Gastrocnemius medialis (tissue), 4 donors: ENCODE measurements around the gene RBM46. TPM values are rescaled to one million over a fixed set of nuclear protein-coding genes. Genes with fewer than 3 reads are reported as not detected.

Source experiments
- ATAC-seq, 2 donors: fragments of 150-250 bp; one replicate each; pipeline ENCODE4 v1.9.1; 2016
- DNase-seq, 2 donors: peaks; one replicate each; pipeline ENCODE4 v3.0.0-alpha.2; 2019
- H3K27ac ChIP-seq, 4 donors: fragments of 200-600 bp; sonication (generic); 1 replicate in 1 of 4; 2 replicates in 3 of 4; pipeline ENCODE4 v1.5.1; 2016 to 2018; ENCODE audit warnings: mild to moderate bottlenecking in 2 of 4, moderate library complexity in 1 of 4
- H3K27me3 ChIP-seq, 3 donors: fragments of 200-600 bp; sonication (generic) in 2 of 3; 1 replicate in 1 of 3; 2 replicates in 2 of 3; pipeline versions ENCODE4 v1.5.1 to v1.6.0; 2016 to 2019; ENCODE audit warnings: mild to moderate bottlenecking in 1 of 3, moderate library complexity in 1 of 3
- H3K36me3 ChIP-seq, 2 donors: fragments of 200-600 bp; sonication (generic) in 1 of 2; one replicate each; pipeline ENCODE4 v1.5.1; 2017 to 2018
- H3K4me1 ChIP-seq, 2 donors: fragments of 200-600 bp; sonication (generic) in 1 of 2; one replicate each; pipeline ENCODE4 v1.5.1; 2016 to 2017; ENCODE audit warnings: mild to moderate bottlenecking in 2 of 2
- H3K4me3 ChIP-seq, 4 donors: fragments of 200-600 bp; sonication (generic) in 3 of 4; 1 replicate in 1 of 4; 2 replicates in 3 of 4; pipeline ENCODE4 v1.5.1; 2016 to 2019; ENCODE audit warnings: mild to moderate bottlenecking in 2 of 4
- H3K9me3 ChIP-seq, 3 donors: fragments of 200-600 bp; sonication (generic) in 2 of 3; 1 replicate in 1 of 3; 2 replicates in 2 of 3; pipeline ENCODE4 v1.5.1; 2016 to 2019
- POLR2A ChIP-seq, 2 donors: fragments of 450-650 bp; IDR thresholded peaks; one replicate each; pipeline ENCODE4 v1.6.1; 2017; ENCODE audit warnings: antibody characterized with exemption in 2 of 2, mild to moderate bottlenecking in 2 of 2, moderate library complexity in 2 of 2
- in situ Hi-C, 4 donors: fragments of 200-750 bp; cut with MboI; loops; one replicate each; pipeline versions ENCODE4 v1.15.0 to v1.8.0; 2017; ENCODE audit warnings: low sequenced_read_pairs in 4 of 4
- intact Hi-C: fragments of 100-400 bp; cut with DNase I; formaldehyde crosslinking; loops from one replicate; pipeline ENCODE4 v1.15.1; 2023; ENCODE audit warnings: low total_unique reads
- total RNA-seq, 4 donors: library from RNA; depleted of rRNA; stranded (reverse); fragments of >200 nt; gene quantifications; one replicate each; pipeline versions ENCODE4 v1.1.0 to v1.2.3, GENCODE V29; 2016
- TF ChIP-seq, protein P1 (sequence below), 5 experiments: fragments of 450-650 bp in 3 of 5; fragments of 200-600 bp in 2 of 5; sonication (generic) in 2 of 5; IDR thresholded peaks in 4 of 5; conservative IDR thresholded peaks in 1 of 5; 1 replicate in 4 of 5; 2 replicates in 1 of 5; pipeline ENCODE4 v1.5.1; 2016 to 2019; ENCODE audit warnings: antibody characterized with exemption in 5 of 5, mild to moderate bottlenecking in 3 of 5, moderate library complexity in 3 of 5

The RBM46 gene, protein sequence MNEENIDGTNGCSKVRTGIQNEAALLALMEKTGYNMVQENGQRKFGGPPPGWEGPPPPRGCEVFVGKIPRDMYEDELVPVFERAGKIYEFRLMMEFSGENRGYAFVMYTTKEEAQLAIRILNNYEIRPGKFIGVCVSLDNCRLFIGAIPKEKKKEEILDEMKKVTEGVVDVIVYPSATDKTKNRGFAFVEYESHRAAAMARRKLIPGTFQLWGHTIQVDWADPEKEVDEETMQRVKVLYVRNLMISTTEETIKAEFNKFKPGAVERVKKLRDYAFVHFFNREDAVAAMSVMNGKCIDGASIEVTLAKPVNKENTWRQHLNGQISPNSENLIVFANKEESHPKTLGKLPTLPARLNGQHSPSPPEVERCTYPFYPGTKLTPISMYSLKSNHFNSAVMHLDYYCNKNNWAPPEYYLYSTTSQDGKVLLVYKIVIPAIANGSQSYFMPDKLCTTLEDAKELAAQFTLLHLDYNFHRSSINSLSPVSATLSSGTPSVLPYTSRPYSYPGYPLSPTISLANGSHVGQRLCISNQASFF
- not detected for total RNA-seq

DNA sequence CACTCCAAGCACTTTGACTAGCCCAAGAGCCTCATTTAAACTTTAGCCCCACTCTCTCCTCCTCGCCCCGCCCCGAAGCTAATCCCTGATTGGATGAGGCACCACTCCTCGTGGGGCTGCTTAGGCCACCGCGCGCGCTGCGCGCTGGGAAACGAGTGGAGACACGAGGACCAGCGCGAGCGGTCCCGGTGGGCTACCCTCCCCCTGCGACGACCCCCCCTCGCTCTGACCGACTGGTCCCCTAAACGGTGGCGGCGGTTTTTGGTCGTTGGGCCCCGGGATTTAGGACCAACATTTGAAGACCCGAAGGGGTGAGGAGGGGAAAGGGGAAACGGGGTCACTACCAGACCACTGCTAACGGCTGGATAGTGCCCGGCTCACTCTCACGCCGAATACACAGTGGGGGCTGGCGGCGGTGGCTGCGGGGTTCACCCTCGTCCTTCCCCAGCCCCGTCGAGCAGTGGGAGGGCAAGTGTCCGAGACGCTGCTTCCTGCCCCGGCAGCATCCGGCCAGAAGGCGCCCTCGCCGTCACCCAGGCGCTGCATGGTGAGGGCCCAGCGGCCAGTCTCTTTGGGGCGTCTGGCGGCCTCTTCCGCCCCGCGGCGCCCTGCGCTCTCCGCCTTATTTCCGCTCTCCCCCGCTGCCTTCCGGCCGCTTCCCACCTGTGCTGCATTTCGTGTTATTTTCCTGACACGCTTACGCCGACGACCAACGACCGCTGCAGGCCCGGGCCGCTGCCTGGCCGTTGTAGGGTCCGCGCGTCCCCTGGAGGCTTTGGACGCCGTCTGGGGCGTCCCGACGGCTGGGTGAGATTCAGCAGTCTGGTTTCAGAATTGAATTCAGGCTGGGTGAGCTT, at the start of gene RBM46:
RBM46 (plus strand) TSS at position 147 of the 857 bp plus-strand sequence. CDS start 15,481 bp downstream, outside the sequence.
- Histone ChIP-seq H3K36me3 (no peaks in the 10 kb centered on the region), H3K4me1 (no peaks in the 10 kb centered on the region), H3K9me3 (no peaks in the 10 kb centered on the region), H3K27me3 (no peaks in the 10 kb centered on the region), H3K4me3 (no peak within 1 kb of the TSS), H3K27ac (no peak within 1 kb of the TSS)
- TF ChIP-seq, protein P1, sequence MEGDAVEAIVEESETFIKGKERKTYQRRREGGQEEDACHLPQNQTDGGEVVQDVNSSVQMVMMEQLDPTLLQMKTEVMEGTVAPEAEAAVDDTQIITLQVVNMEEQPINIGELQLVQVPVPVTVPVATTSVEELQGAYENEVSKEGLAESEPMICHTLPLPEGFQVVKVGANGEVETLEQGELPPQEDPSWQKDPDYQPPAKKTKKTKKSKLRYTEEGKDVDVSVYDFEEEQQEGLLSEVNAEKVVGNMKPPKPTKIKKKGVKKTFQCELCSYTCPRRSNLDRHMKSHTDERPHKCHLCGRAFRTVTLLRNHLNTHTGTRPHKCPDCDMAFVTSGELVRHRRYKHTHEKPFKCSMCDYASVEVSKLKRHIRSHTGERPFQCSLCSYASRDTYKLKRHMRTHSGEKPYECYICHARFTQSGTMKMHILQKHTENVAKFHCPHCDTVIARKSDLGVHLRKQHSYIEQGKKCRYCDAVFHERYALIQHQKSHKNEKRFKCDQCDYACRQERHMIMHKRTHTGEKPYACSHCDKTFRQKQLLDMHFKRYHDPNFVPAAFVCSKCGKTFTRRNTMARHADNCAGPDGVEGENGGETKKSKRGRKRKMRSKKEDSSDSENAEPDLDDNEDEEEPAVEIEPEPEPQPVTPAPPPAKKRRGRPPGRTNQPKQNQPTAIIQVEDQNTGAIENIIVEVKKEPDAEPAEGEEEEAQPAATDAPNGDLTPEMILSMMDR (IDR thresholded peaks at IDR 0.05 in 4 of 5, conservative IDR thresholded peaks at IDR 0.05 in 1 of 5) = no peak
- TF ChIP-seq POLR2A (IDR thresholded peaks at IDR 0.05) = no peak
- no peak for ATAC-seq
- in situ Hi-C loops = no loop called here
- DNase-seq = no peak
- intact Hi-C loops = no loop called here

DNA sequence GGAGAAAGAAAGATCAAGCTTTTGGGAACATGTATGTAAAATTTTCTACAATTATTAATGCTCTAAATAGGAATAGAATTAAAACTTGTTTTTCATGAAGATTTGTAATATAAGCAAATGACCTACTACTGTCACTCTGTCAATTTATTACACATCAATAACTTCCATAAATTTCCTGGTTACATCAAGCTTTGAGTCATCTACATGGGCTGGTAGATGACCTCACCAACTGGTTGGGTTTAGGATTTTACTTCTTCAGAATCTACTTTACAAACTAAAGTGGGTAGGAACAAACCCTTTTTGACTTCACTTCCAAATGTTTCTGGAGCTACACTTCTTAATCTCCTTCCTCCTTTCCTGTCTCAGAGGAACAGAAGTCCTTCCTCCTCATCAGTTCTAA, 49.3 kb upstream of the RBM46 start:
- H3K27me3 ChIP-seq = no peaks in the 10 kb centered on the region
- no peaks in the 10 kb centered on the region for H3K36me3 ChIP-seq
- H3K27ac ChIP-seq = no peak overlapping the region
- ATAC-seq = no peak
- intact Hi-C loops (no loop called here), in situ Hi-C loops (no loop called here)
- H3K4me3 ChIP-seq = no peak overlapping the region
- H3K9me3 ChIP-seq = no peaks in the 10 kb centered on the region
- DNase-seq = no peak
- no peak for TF ChIP-seq POLR2A (IDR thresholded peaks at IDR 0.05)
- TF ChIP-seq, protein P1 (IDR thresholded peaks at IDR 0.05 in 4 of 5, conservative IDR thresholded peaks at IDR 0.05 in 1 of 5) = no peak
- no peaks in the 10 kb centered on the region for H3K4me1 ChIP-seq

DNA sequence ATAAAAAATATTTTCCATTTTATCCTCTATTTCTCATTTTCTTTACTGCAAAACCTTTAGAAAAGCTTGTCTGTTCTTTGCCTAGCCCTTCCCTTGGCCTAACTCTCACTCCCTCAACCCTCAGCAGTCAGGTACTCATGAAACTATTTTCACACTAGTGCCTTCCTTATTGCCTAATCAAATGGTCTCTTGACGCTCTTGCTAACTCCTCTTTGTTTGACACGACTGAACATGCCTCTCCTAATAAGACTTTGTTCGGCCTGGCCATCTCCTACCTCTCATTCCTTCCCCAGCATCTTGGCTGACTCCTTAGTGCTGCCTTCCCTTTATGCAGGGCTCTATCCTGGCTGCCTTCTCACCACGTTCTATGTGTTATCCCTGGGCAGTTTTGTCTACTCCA, 48.4 kb upstream of the RBM46 start:
- TF ChIP-seq POLR2A (IDR thresholded peaks at IDR 0.05) = no peak
- TF ChIP-seq, protein P1 (IDR thresholded peaks at IDR 0.05 in 4 of 5, conservative IDR thresholded peaks at IDR 0.05 in 1 of 5) = no peak

DNA sequence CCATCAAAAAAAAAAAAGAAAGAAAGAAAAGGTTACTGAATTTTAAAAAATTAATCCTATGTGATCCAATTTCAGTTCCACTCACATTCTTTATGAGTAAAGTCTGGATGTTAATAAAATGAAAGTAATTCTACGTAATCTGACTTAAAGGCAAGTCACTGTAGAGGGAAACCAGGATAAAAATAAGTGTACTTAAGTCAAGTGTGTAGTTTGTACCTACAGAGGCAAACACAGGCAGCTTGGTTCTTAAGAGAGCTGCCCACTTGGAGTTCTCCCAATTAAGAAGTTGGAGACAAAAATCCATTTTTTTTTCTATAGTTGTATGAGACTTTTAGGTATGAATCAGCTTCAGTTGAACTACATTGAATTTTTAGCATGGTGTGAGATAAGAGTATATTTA, 44.3 kb upstream of the RBM46 start:
- H3K36me3 ChIP-seq = no peaks in the 10 kb centered on the region
- in situ Hi-C loops = no loop called here
- no peak overlapping the region for H3K27ac ChIP-seq
- ATAC-seq = no peak
- H3K4me3 ChIP-seq = no peak overlapping the region
- no peaks in the 10 kb centered on the region for H3K4me1 ChIP-seq
- TF ChIP-seq, protein P1 (IDR thresholded peaks at IDR 0.05 in 4 of 5, conservative IDR thresholded peaks at IDR 0.05 in 1 of 5) = no peak
- no peak for TF ChIP-seq POLR2A (IDR thresholded peaks at IDR 0.05)
- intact Hi-C loops = no loop called here
- peaks cover under 1 to 5% (median under 1%) of the 10 kb centered on the region in 3 donors for H3K27me3 ChIP-seq
- DNase-seq = no peak
- H3K9me3 ChIP-seq = no peaks in the 10 kb centered on the region

More for the DNA sequence above, 48.4 kb upstream of the RBM46 start:
- Histone ChIP-seq H3K27me3 (no peaks in the 10 kb centered on the region), H3K4me1 (no peaks in the 10 kb centered on the region), H3K36me3 (no peaks in the 10 kb centered on the region), H3K27ac (no peak overlapping the region), H3K9me3 (no peaks in the 10 kb centered on the region), H3K4me3 (no peak overlapping the region)
- DNase-seq (no peak), ATAC-seq (no peak)
- intact Hi-C loops = no loop called here
- in situ Hi-C loops = no loop called here
